HG03378 (cell line): ENCODE measurements around the gene HMGN4.

Experiments used
- ATAC-seq: cut with Tn5 transposase; IDR thresholded peaks from one replicate; pipeline ENCODE4 v1.9.1; 2021; ENCODE audit warnings: mild to moderate bottlenecking, moderate library complexity; ENCODE audit not compliant: unreplicated experiment

The HMGN4 gene

DNA sequence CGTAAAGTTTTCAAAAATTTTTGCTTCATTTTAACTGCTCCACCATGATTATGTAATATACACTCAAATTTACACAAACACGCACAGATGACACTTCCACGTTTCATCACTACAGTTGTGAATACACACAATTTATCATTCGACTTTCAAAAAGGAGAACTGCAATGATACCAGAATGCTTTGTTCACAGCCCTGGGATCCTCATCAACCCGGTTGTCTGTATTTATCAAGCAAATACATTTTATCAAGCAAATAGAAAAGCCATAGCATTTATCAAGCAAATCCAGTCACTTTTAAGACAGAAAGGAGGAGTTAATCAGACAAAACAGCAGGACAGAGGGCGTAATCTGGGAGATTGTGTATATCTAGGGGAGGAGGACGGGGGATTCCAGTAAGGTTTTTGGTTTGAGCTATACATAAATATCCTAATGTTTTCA is 38.3 kb downstream of the HMGN4 start:
- ATAC-seq = no peak

DNA sequence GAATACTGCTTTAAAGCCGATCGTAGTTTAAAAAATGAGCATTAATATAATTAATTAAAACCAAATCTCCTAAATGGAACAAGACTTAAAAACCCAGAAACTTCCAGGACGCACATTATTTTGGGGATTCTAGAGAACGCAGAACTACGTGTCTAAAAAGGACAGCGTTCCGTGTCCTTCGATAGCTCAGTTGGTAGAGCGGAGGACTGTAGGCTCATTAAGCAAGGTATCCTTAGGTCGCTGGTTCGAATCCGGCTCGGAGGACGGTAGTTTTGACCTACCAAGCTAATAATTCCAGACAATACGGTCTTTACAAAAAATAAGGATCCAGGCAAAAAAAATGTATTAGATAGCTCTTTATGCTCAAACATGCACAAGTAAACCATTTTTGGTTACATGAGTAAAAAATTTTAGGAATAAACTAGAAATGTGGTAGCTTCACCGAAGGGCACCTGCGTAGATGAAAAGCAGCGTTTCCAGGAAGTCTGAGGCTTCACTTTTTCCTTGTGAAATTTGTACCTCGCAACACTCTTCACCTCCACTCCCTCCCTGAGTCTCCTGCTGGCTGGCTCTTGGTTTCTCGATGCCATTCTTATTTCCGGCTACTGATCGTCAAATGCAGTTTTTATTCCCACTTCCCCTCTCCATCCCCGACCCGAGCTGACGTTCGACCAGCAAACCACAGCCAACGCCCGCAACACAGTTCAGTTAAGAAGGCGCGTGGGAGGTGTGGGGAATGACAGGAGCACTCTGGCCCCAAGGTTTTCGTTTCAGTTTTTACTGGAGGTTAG is 39.0 kb downstream of the HMGN4 start:
- no peak for ATAC-seq

DNA sequence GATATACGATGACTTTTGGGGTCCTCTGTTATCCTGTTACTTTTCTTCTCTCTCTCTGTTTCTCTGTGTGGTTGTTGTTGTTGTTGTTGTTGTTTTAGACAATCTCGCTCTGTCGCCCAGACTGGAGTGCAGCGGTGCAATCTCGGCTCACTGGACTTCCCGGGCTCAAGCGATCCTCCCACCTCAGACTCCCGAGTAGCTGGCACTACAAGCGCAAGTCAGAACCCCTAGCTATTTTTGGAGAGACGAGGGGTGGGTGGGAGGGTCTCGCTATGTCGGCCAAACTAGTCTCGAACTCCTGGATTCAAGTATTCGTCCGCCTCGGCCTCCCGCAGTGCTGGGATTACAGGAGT is 39.5 kb downstream of the HMGN4 start:
- ATAC-seq = no peak

DNA sequence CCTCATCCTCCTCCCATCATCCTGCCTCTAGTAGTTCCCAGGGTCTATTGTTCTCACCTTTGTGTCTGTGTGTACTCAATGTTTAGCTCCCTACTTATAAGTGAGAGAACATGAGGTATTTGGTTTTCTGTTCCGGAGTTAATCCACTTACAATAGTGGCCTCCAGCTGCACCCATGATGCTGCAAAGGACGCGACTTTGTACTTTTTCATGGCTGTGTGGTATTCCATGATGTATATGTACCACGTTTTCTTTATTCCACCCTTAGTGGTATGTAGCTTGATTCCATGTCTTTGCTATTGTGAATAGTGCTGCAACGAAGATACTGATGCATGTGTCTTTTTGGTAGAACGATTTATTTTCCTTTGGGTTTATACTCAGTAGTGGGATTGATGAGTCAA is 40.1 kb downstream of the HMGN4 start:
- no peak for ATAC-seq

DNA sequence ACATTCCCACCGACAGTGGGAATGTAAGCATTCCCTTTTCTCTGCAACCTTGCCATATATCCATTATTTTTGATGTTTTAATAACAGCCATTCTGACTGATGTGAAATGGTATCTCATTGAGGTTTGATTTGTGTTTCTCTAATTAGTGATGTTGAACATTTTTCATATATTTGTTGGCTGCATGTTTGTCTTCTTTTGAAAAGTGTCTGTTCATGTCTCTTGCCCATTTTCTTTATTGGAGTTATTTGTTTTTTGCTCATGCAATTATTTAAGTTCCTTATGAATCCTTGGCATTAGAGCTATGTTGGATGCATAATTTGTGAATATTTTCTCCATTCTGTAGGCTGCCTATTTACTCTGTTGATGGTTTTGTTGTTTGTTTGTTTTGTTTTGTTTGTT is 40.6 kb downstream of the HMGN4 start:
- no peak for ATAC-seq

DNA sequence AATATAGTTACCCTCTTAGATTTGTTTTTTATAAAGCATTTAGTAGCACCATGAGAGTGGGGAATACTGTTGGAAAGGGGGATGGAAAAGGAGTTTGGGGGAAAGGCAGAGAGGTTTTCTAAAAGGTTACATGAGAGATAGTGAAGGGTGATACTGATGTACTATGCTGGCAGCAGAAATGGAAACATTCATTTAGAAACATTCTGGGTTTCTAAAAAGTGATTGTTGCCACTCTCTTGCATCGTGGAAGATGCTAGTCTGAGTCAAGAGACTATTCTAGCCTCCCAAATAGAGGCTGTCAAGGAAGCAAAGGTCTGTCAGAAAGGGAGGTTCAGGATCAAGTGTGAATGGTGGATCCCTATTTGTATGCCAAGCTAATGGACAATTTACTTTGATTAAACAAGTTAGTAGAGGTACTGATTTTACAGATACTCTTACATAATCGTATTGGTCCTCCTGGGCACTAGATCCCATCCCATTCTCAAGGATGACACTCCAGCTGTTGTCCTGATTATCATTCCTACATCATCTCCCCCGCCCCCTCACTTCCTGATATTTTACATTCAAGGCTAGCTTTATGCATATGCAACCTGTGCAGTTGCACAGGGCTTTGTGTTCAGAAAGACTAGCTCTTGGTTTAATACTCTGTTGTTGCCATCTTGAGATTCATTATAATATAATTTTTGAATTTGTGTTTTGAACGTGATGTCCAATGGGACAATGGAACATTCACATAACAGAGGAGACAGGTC is 43.2 kb downstream of the HMGN4 start:
- no peak for ATAC-seq

DNA sequence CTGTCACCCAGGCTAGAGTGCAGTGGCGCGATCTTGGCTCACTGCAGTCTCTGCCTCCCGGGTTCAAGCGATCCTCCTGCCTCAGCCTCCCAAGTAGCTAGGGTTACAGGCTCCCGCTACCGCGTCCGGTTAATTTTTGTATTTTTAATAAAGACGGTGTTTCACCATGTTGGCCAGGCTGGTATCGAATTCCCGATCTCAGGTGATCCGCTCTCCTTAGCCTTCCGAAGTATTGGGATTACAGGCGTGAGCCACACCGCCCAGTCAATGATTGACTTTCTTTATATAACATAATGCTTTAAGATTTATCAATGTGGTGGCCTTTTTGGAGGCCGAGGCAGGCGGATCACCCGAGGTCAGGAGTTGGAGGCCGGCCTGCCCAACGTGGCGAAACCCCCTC is 50.8 kb downstream of the HMGN4 start:
- no peak for ATAC-seq

DNA sequence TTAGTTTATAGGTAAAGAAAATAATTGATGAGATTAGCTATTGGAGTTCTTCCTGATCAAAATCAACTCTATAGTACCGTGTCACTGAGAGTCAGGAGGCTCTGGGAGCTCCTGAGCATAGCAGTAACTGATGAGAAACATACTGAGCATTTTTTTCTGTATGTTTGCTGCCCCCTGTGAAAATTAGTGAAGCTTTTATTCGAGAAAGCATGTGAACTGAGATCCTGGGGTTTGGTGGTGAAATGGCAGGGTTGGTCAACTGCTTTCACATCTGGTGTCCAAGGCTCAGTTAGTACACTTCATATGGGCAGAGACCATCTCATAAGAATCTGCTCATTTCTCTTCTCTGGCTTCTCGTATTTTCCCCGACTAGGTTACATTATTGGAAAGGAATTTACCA is 54.5 kb downstream of the HMGN4 start:
- ATAC-seq = no peak

DNA sequence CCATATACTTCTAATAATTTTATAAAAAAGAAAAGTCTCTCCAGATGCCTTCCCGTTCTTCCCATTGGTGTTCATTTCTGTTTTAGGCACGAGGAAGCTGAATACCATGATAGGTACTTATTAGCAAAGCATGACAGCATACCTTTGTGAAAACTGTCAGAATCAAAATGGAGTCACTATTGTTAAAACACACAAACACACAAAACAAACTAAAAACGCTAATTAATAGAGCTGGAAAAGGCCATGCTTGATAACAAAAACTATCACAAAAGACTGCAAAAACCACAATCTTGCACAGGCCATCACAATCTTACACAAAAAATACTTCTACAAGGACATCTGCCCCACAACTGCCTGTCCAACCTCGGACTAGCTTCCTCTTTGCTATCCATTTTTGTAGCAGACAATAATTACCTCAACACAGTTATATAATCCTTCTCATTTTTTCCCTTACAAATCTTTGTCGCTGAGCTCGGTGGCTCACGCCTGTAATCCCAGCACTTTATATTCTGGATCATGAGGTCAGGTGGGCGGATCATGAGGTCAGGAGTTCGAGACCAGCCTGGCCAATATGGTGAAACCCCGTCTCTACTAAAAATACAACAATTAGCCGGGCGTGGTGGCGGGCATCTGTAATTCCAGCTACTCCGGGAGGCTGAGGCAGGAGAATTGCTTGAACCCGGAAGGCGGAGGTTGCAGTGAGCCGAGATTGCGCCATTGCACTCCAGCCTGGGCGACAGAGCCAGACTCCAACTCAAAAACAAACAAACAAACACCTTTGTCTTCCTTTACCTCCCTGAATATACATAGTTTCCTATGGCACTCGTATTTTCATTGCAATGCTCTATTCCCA is 55.3 kb downstream of the HMGN4 start:
- no peak for ATAC-seq

DNA sequence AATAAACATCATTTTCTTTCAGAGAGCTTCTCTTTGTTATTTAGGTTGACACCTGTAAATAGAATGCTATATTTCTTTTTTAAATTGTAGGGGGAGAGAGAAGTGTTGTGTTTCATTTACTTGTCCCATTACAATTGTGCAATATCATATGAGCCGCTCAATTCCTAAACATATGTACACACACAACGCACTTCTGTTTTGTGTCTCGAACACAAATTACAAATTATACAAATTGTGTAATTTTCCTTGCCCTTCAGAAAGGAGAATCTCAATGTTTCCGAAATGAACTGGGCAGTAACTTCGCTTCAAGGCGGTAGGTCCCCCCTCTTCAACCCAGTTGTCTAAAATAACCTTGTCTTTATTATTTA is 55.9 kb downstream of the HMGN4 start:
- no peak for ATAC-seq

DNA sequence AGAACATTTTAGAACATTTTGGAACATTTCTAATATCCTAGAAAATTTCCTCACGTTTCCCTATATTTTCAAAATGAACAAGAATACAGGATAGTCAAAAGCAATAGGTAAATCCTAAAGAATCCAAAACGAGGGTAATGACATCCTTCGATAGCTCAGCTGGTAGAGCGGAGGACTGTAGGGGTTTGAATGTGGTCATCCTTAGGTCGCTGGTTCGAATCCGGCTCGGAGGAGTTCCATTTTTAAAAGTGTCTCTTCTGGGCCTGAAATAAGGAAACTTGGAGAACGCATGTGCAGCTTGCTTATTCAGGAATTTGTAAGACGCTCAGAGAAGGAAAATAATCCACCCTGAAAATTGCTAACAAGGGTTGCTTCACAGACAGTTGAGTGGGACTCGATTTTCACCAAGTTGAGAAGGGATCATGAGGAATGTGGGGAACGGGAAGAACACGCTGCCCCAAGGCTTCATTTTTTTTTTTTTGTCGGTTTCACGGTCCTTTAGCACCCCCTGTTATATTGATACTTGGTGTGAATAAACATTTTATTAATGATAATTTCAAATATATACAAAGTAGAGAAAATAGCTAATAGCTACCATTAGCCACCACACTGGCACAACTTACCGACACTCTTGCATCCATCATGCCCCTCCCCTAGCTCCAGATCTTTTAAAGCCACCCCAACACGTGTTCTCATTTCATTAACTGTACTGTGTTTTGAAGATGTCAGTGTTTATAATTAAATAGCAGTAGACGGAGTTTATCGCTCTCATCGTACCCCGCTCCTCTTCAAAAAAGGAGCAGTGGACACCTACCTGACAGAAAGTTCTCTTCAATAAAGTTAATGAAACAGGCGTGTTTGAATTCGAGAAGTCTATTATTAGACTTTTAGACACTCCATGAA is 56.8 kb downstream of the HMGN4 start:
- no peak for ATAC-seq

DNA sequence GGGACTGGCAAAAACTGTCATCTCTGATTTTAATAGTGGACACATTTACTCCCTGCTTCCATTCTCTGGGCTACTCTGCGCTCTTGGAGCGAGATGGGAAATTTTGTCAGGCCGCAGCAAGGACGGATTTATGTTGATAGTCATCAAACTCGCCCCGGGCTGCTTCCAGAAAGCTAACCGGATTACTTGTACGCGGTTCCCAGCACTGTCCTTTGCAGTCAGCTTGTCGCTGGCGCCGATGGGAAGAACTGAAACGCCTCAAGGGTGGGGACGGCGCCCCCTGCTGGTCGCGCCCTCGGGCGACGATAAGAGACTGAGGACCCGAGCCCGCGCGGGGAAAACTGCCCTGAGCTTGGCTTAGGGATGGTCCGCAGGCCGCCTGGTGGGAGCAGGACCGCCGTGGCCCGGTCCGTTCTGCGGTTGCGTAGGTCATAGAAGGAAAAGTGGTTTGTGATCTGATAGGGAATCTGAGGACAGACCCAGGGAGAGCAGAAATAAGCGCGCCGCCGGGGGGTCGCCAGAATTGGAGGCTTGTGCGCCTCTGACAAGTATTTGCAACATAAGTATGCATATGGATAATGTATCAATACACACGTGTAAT is 57.6 kb downstream of the HMGN4 start:
- ATAC-seq = peak; percentile 43
